ENCODE results near the gene NDST1.
"Not testable (repeated sequence)": the region's sequence is repeated elsewhere in the genome, so short reads cannot be mapped to it uniquely, and the experiment has no call there.

Gene NDST1

GRCh38 chr5:150516011-150516410 is 8.1 kb downstream of the NDST1 start:
- no peak for TF ChIP-seq CTCF (IDR thresholded peaks at IDR 0.05; ENCODE audit: extremely low read depth, insufficient read depth, missing control alignments)
- in situ Hi-C loops (cut with MboI; ENCODE audit: low pct_unique_long_range_greater_than_20kb, low sequenced_read_pairs, unreplicated experiment), result no loop called here
- no peak for DNase-seq (ENCODE audit: low spot score)

- in situ Hi-C loops (cut with MboI; ENCODE audit: low pct_unique_long_range_greater_than_20kb, low sequenced_read_pairs, unreplicated experiment), result no loop called here
- TF ChIP-seq CTCF (IDR thresholded peaks at IDR 0.05; ENCODE audit: extremely low read depth, insufficient read depth, missing control alignments), result no peak
- DNase-seq (ENCODE audit: low spot score), result no peak
These were observed 9.6 kb downstream of the NDST1 start for GRCh38 chr5:150517272-150518152.

DNA sequence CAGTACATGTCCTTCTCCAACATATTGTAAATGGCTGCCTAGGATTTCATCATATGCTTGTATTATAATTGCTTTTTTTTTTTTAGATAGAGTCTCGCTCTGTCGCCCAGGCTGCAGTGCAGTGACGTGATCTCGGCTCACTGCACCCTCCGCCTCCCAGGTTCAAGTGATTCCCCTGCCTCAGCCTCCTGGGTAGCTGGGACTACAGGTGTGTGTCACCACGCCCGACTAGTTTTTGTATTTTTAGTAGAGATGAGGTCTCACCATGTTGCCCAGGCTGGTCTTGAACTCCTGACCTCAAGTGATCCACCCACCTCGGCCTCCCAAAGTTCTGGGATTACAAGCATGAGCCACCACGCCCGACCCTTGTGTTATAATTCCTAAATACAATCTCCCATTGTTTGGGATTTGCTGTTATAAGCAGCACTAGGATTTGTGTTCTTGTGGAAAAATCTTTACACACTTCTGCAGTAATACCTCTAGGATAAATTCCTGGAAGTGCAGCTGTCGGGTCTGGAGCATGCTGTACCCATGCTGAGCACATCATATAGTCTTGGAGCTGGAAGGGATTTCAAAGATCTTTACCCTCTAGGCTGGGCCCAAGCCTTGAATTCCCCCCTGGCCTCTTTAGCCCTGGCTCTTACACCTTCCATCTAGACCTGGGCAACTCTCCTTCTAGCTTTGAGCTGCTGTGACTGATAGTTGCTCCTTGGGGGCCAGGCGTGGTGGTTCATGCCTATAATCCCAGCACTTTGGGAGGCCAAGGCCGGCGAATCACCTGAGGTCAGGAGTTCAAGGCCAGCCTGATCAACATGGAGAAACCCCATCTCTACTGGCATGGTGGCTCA is 11.0 kb downstream of the NDST1 start:
- in situ Hi-C loops (cut with MboI; ENCODE audit: low pct_unique_long_range_greater_than_20kb, low sequenced_read_pairs, unreplicated experiment); DNase-seq (ENCODE audit: low spot score): not testable (repeated sequence)

DNA sequence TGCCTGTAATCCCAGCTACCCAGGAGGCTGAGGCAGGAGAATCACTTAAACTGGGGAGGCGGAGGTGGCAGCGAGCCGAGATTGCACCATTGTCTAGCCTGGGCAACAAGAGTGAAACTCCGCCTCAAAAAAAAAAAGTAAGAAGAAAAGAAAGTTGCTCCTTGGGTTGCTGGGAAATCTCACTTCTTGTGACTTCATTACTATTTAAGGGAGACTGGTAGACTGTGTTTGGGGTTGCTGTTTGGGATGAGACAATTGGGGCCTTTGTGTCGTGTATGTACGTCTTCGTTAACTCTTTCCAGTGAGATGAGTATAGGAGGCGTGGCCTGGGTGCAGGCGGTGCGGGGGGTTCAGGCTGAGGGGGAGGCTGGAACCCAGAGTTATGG is 11.6 kb downstream of the NDST1 start:
- no peak for TF ChIP-seq CTCF (IDR thresholded peaks at IDR 0.05; ENCODE audit: extremely low read depth, insufficient read depth, missing control alignments)
- no peak for DNase-seq (ENCODE audit: low spot score)
- in situ Hi-C loops (cut with MboI; ENCODE audit: low pct_unique_long_range_greater_than_20kb, low sequenced_read_pairs, unreplicated experiment), result no loop called here

DNA sequence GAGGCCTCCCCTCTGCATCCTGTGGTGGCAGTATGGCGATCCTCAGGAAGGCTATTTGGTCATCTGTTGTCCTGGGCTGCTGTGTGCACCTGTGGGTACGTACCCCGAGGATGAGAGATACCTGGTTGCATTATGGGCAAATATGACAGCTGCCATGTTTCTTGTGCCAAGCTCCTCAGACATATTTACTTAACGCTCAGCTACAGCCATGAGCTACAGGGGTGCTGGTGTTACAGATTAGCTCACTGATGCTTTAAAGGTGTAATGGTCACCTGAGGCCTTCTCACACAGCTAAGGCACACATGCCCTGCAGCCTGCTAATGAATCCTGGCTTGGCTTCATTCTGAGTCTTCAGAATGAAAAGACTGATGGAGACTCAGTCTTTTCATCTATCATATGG is 12.0 kb downstream of the NDST1 start:
- no peak for TF ChIP-seq CTCF (IDR thresholded peaks at IDR 0.05; ENCODE audit: extremely low read depth, insufficient read depth, missing control alignments)
- DNase-seq (ENCODE audit: low spot score), result no peak
- in situ Hi-C loops (cut with MboI; ENCODE audit: low pct_unique_long_range_greater_than_20kb, low sequenced_read_pairs, unreplicated experiment), result no loop called here

- no peak for DNase-seq (ENCODE audit: low spot score)
- TF ChIP-seq CTCF (IDR thresholded peaks at IDR 0.05; ENCODE audit: extremely low read depth, insufficient read depth, missing control alignments), result no peak
- in situ Hi-C loops (cut with MboI; ENCODE audit: low pct_unique_long_range_greater_than_20kb, low sequenced_read_pairs, unreplicated experiment), result no loop called here
These were observed 13.0 kb downstream of the NDST1 start for GRCh38 chr5:150520747-150521521.

All from GM13977 (cell line).